Measurements from ENCODE around the gene RTTN.

The RTTN gene

GRCh38 chr18:70207181-70207580, 1.7 kb upstream of the RTTN start:
- no peak for DNase-seq (ENCODE audit: low read depth)

GRCh38 chr18:70200286-70200685, 5.2 kb downstream of the RTTN start:
- DNase-seq (ENCODE audit: low read depth) = no peak

- DNase-seq (ENCODE audit: low read depth) = no peak
Observed at GRCh38 chr18:70197844-70198243, 7.6 kb downstream of the RTTN start.

GRCh38 chr18:70197026-70197425, 8.5 kb downstream of the RTTN start:
- no peak for DNase-seq (ENCODE audit: low read depth)

GRCh38 chr18:70195852-70196434, 9.5 kb downstream of the RTTN start:
- DNase-seq (ENCODE audit: low read depth) = no peak

GRCh38 chr18:70195014-70195614, 10.4 kb downstream of the RTTN start:
- DNase-seq (ENCODE audit: low read depth) = no peak

GRCh38 chr18:70194227-70194890, 11.1 kb downstream of the RTTN start:
- no peak for DNase-seq (ENCODE audit: low read depth)

- no peak for DNase-seq (ENCODE audit: low read depth)
Observed at GRCh38 chr18:70190529-70190928, 15.0 kb downstream of the RTTN start.

- no peak for DNase-seq (ENCODE audit: low read depth)
Observed at GRCh38 chr18:70188113-70188512, 17.4 kb downstream of the RTTN start.

GRCh38 chr18:70183441-70183840, 22.0 kb downstream of the RTTN start:
- DNase-seq (ENCODE audit: low read depth) = no peak

- no peak for DNase-seq (ENCODE audit: low read depth)
Observed at GRCh38 chr18:70182548-70182947, 22.9 kb downstream of the RTTN start.

GRCh38 chr18:70181725-70182124, 23.8 kb downstream of the RTTN start:
- no peak for DNase-seq (ENCODE audit: low read depth)

GRCh38 chr18:70181015-70181414, 24.5 kb downstream of the RTTN start:
- no peak for DNase-seq (ENCODE audit: low read depth)

GRCh38 chr18:70176537-70176936, 28.9 kb downstream of the RTTN start:
- no peak for DNase-seq (ENCODE audit: low read depth)

- DNase-seq (ENCODE audit: low read depth) = no peak
Observed at GRCh38 chr18:70175216-70175615, 30.3 kb downstream of the RTTN start.

- DNase-seq (ENCODE audit: low read depth) = no peak
Observed at GRCh38 chr18:70172225-70172624, 33.3 kb downstream of the RTTN start.

GRCh38 chr18:70169747-70170146, 35.7 kb downstream of the RTTN start:
- no peak for DNase-seq (ENCODE audit: low read depth)

GRCh38 chr18:70166668-70167067, 38.8 kb downstream of the RTTN start:
- no peak for DNase-seq (ENCODE audit: low read depth)

GRCh38 chr18:70165936-70166335, 39.6 kb downstream of the RTTN start:
- DNase-seq (ENCODE audit: low read depth) = no peak

- DNase-seq (ENCODE audit: low read depth) = no peak
Observed at GRCh38 chr18:70160073-70160678, 45.3 kb downstream of the RTTN start.

GRCh38 chr18:70158992-70159717, 46.3 kb downstream of the RTTN start:
- no peak for DNase-seq (ENCODE audit: low read depth)

- no peak for DNase-seq (ENCODE audit: low read depth)
Observed at GRCh38 chr18:70156886-70157285, 48.6 kb downstream of the RTTN start.
